ENCODE measurements around the gene KRTAP8-1. TPM values are rescaled to one million over a fixed set of nuclear protein-coding genes. Genes with fewer than 3 reads are reported as not detected.

KRTAP8-1 gene, protein sequence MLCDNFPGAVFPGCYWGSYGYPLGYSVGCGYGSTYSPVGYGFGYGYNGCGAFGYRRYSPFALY
- total RNA-seq = not detected in 2 replicates

DNA sequence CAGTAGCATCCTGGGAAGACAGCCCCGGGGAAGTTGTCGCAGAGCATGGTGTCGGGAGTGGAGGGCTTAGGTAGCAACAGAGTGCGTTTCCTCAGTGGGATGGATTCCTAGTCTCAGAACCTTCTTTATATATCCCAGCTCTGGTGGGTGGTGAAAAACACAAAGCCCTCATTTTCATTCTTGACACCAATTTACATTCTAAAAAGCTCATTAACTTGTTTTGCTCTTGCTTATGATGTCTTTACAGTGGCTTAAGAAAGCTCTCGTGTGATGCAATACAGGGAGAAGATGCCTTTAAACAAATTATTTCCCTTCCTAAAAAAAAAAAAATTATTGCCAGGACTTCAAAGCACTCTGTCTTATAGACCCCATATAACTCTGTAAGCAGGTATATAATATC lies at the start of gene KRTAP8-1:
Gene KRTAP8-1 (minus strand): TSS at position 101 of the 400 bp plus-strand sequence. CDS start 54 bp downstream, at position 47.

DNA sequence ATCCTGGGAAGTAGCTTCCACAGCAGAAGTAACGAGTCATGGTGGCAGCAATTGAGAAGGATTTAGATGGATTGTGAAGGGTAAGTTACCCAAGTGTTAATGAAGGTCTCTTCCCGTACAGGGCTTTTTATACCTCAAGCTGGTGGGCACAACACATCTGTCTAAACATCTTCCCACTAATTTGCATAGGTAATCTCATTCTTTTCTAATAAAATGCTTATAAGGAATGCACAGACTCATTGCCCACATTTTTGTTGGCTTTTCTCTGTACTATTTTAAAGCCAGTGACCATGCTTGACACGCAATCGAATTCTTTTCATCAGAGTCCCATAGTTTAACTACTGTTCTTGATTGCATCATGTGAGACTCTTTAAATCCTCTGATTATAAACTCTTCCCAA lies 16.6 kb upstream of the KRTAP8-1 start, which contains the start of gene KRTAP7-1:
Gene KRTAP7-1 (minus strand): TSS at position 101 of the 400 bp plus-strand sequence. CDS start 61 bp downstream, at position 40.

Other genes with a start within 250 kb of the KRTAP8-1 start
- not detected in 2 replicates for gene KRTAP22-2, start 222.9 kb downstream of the KRTAP8-1 start, total RNA-seq
- not detected in 2 replicates for gene KRTAP6-3, start 220.8 kb downstream of the KRTAP8-1 start, total RNA-seq
- not detected in 2 replicates for gene KRTAP6-2, start 214.4 kb downstream of the KRTAP8-1 start, total RNA-seq
- gene KRTAP22-1, start 212.2 kb downstream of the KRTAP8-1 start, total RNA-seq = not detected in 2 replicates
- not detected in 2 replicates for gene KRTAP6-1, start 199.3 kb downstream of the KRTAP8-1 start, total RNA-seq
- not detected in 2 replicates for gene KRTAP20-1, start 196.8 kb downstream of the KRTAP8-1 start, total RNA-seq
- gene KRTAP20-4, start 192.6 kb downstream of the KRTAP8-1 start, total RNA-seq = not detected in 2 replicates
- not detected in 2 replicates for gene KRTAP20-2, start 178.1 kb downstream of the KRTAP8-1 start, total RNA-seq
- not detected in 2 replicates for gene KRTAP20-3, start 170.4 kb downstream of the KRTAP8-1 start, total RNA-seq
- not detected in 2 replicates for gene KRTAP21-3, start 94.5 kb downstream of the KRTAP8-1 start, total RNA-seq
- not detected in 2 replicates for gene KRTAP21-2, start 66.0 kb downstream of the KRTAP8-1 start, total RNA-seq
- not detected in 2 replicates for gene KRTAP21-1, start 57.8 kb downstream of the KRTAP8-1 start, total RNA-seq
- not detected in 2 replicates for gene KRTAP7-1, start 16.5 kb upstream of the KRTAP8-1 start, total RNA-seq
- not detected in 2 replicates for gene KRTAP11-1, start 68.3 kb upstream of the KRTAP8-1 start, total RNA-seq
- gene KRTAP19-8, start 225.2 kb upstream of the KRTAP8-1 start, total RNA-seq = not detected in 2 replicates

All from smooth muscle cell of bladder (primary cell).